Fibroblast of upper back skin (primary cell): ENCODE data around the gene MYOCD.
A peak's percentile ranks its signal among the peaks of the same experiment; 100 is the strongest.

ENCODE experiments used
- DNase-seq: peaks from one replicate; pipeline ENCODE4 v3.0.0-alpha.2; 2013

Gene MYOCD

GRCh38 chr17:12712941-12713340, 47.3 kb downstream of the MYOCD start:
- DNase-seq, result no peak

GRCh38 chr17:12719948-12720347, 54.3 kb downstream of the MYOCD start:
- DNase-seq, result no peak

- no peak for DNase-seq
Measured at GRCh38 chr17:12721581-12721980, 55.9 kb downstream of the MYOCD start.

- DNase-seq, result no peak
Measured at GRCh38 chr17:12722282-12722681, 56.6 kb downstream of the MYOCD start.

GRCh38 chr17:12726131-12726530, 60.4 kb downstream of the MYOCD start:
- no peak for DNase-seq

- DNase-seq, result peak; percentile 32
Measured at GRCh38 chr17:12727076-12727760, 61.5 kb downstream of the MYOCD start.

GRCh38 chr17:12727881-12728280, 62.2 kb downstream of the MYOCD start:
- no peak for DNase-seq

GRCh38 chr17:12729086-12729485, 63.4 kb downstream of the MYOCD start:
- DNase-seq, result no peak

- DNase-seq, result no peak
Measured at GRCh38 chr17:12730421-12730820, 64.7 kb downstream of the MYOCD start.

- DNase-seq, result peak; percentile 36
Measured at GRCh38 chr17:12730931-12731521, 65.3 kb downstream of the MYOCD start.

GRCh38 chr17:12731839-12732238, 66.1 kb downstream of the MYOCD start:
- no peak for DNase-seq

GRCh38 chr17:12732366-12732765, 66.7 kb downstream of the MYOCD start:
- DNase-seq, result no peak

GRCh38 chr17:12734926-12735325, 69.2 kb downstream of the MYOCD start:
- DNase-seq, result no peak

GRCh38 chr17:12735517-12735916, 69.8 kb downstream of the MYOCD start:
- no peak for DNase-seq

GRCh38 chr17:12736526-12736925, 70.8 kb downstream of the MYOCD start:
- no peak for DNase-seq

GRCh38 chr17:12737740-12738469, 72.2 kb downstream of the MYOCD start:
- no peak for DNase-seq

GRCh38 chr17:12738624-12739023, 72.9 kb downstream of the MYOCD start:
- no peak for DNase-seq

GRCh38 chr17:12739500-12739899, 73.8 kb downstream of the MYOCD start:
- DNase-seq, result no peak

GRCh38 chr17:12743046-12743445, 77.4 kb downstream of the MYOCD start:
- no peak for DNase-seq

- peak; percentile 24 for DNase-seq
Measured at GRCh38 chr17:12744298-12744697, 78.6 kb downstream of the MYOCD start.

- DNase-seq, result no peak
Measured at GRCh38 chr17:12744786-12745185, 79.1 kb downstream of the MYOCD start.

GRCh38 chr17:12745486-12745885, 79.8 kb downstream of the MYOCD start:
- DNase-seq, result no peak

- DNase-seq, result no peak
Measured at GRCh38 chr17:12756786-12757185, 91.1 kb downstream of the MYOCD start.

GRCh38 chr17:12759090-12759489, 93.4 kb downstream of the MYOCD start:
- no peak for DNase-seq
